HuH-7.5 (cell line): ENCODE results near the gene PITPNM2.
"Not testable (repeated sequence)": the region's sequence is repeated elsewhere in the genome, so short reads cannot be mapped to it uniquely, and the experiment has no call there.

ENCODE experiments used
- DNase-seq: peaks from one replicate; pipeline ENCODE4 v3.0.0; 2011; ENCODE audit warnings: low spot score

PITPNM2 gene

DNA sequence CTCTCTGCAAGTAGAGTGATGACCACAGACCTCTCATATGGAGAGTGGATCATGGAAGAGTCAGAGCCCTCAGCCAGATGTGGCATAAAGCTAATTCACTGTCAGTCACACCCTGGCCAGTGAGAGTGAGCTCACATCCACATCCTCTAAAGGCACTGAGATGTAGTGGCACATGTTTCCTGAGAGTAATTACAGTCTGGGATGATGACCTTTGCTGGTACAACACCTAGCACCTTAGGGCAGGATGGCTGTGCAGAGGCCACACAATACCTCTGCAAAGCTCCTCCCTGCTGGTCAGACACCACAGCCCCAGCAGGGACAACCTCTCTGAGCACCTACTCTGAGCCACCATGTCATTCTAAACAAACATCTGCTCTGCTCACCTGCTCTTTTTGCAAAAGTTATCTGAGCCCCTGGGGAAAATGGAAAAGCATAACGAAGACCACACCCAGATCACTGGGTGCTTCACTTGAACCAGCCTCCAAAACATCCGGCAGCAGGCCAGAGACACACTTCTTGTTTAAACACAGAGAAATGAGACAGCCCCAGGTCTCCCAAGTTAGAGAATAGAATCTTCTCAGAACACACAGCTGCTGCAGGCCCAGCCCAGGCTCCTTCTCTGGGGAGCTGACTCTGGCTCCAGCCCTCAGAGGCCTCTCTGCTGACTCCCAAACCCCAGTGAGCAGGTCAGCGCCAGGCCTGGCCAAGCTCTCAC lies 30.3 kb downstream of the PITPNM2 start:
- DNase-seq = no peak

DNA sequence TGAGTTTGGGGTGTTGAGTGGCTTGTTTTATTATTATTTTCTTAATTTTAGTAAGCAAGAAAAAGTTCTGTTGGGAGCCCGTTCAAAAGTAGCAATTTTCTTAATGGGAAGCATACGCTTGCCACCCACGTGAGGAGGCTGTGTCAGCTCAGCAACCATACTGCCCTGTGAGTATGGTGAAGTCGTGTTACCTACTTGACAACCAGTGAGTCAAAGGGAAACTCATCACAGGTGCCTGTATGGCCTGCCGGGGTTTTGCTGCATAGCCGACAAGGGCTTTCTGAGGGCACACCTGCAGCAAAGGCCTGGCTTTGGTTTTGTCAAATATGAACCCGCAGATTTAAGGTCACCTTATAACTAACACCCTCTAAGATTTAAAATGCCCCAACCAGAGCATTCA lies 31.1 kb downstream of the PITPNM2 start:
- DNase-seq = no peak

DNA sequence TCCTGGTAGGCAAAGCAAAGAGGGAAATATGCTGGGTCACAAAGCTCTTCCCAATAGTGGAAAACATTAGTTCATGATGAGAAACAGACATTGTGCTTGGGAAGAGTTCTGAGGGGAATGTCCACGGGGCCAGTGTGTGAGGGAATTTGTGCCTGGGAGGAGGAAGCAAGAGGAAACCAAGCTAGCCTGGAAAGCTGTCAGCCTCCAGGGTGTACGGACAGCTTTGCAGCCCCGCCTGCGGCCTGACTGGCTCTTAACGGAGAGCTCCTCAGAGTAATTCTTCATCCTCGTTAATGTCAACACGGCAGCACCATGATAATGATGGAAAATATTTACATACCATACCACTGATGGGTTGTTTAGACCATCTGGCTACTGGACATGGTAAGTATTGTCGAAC lies 32.4 kb downstream of the PITPNM2 start:
- no peak for DNase-seq

DNA sequence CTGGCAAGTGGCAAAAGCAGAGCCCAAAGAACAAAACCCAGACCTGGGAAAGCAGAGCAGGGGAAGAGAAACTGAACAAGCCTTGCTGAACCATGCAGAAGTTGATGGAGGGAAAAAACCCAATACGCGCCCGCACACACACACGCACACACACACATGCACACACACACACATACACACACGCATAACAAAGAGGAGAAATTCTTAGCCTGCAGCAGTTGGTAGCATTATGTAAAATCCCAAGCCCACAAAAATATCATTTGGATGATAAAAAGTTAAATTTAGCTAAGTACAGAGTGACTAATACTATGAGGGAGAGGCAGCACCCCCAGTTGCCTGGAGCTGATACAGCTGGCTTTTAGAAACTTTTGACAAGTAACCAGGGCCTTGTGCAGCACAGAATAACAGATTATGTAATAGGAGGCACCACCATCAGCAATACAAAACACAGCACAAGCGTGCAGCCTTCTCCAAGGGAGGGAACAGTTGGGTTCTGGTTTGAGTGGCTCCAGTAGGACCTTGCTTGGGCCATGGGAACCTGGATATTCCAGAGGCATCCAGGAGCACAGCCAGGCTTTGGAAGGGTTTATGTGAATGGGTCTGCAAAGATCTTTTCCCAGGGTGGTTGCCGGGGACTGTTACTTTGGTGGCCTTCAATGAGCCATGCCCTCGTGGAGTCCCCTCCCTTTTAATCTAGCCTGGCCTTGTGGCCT lies 35.3 kb downstream of the PITPNM2 start:
- no peak for DNase-seq

DNA sequence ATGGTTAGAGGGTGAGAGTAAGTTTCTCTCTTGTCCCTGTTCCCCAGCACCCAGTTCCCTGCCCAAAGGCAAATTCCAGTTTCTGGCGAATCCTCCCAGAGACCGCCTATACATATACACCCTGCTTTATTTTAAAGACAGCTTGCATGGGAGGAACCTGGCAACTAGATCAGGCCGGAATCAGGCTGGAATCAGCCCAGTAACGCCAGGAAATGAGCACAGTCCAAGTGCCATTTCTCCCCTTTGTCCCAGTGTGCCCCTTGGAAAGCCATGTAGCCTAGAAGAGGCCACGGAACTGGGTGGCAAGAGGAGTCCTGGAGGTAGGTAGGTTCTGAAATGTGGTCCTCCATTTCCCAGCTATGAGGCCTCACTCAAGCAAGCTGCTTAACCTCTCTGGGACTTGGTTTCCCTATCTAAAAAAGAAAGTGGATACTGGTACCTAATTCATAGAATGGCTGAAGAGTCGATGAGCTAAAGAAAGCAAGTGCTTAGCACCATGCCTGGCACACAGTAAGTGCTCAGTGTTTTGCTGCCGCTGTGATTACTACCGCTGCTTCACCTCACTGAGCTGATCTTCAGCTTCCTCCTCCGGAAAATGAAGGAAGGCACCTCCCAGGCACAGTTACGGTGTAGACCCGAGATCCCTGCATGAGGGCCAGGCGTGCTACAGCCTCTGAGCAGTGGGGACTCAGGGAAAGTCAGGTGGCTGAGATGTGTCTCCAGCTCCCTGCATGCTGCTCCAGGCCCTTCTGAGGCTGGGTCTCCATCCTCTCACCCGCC lies 36.4 kb downstream of the PITPNM2 start:
- DNase-seq = no peak

DNA sequence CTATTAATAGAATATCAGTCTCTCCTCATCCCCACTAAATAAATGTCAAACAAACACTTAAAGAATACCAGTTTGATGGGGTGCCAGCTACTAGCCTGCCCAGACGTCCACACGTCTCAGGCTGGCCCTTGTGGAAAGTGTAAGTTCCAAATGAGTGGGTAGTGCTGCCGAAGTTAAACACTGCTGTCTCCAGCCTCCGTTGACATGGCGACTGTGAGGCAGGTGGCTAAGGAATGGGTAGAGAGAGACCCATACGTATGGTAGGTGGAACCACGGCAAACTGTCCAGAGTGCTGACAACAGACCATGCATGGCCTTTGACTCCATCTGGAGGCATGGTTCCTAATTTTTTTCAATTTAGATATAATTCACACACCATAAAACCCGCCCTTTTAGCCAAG lies 37.9 kb downstream of the PITPNM2 start:
- no peak for DNase-seq

DNA sequence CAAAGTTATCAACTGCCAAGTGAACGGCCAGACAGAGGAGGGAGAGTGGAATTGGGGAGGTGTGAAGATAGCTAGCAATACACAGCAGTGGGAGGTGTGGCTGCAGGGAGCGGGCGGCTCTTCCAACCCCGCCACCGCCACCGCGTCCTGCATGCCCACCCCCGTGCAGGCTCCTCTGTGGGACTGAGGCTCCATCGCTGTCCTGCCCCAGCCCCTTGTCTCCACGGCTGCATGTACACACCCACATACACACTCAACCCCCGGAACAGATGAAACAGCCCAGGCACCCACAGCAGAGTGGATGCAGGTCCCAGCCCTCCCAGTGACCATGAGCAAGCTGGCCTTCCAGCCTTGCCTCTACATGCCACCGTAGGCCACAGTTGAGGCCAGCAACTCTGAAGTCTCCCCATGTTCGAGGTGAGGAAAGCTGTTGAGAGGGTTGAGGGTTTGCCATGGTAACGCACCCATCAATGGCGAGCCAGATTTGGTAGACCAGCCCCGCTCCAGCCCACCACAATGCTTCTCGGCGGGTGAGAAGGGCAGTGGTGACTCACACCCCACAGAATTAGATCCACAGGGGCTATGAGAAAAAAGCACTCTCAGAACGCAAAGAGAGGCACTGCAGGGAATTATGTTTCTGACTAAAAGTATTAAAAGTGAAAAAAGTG lies 39.3 kb downstream of the PITPNM2 start:
- no peak for DNase-seq

DNA sequence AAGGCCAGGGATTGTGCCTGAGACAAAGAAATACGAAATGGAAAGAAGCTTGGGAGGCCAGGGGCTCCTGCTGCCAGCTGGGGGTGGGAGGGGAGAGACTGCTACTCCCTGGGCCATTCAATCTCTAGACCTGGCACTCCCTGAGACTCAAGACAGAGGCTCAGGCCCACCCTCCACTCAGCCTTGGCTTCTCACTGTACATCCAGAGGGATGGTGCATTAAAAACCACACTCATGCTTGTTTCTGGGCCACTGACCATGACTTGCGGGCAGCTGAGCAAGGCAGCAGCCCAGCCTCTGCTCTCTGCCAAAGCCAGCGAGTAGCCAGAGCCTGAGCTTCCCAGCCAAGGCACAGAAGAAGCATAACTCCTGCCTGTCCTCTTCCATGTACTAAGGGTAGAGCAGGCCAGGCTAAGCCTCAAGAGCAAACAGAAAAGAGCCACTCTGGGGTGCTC lies 41.5 kb downstream of the PITPNM2 start:
- no peak for DNase-seq

DNA sequence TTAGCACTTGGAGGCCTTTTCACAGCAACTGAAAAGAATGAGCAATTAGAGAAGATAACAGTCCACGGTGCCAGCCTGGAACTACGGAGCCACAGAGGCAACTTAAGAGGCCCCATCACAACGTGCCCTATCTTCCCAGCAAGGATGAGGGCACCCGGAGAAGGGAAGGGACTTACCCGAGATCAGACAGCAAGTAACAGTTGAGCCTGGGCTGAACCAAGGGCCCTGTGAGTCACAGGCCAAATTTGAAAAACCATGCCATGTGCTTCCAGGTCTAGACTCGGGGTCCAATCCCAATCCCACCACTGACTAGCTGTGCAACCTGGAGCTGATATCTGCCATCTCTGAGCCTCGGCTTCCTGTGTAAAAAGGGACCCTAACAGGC lies 42.2 kb downstream of the PITPNM2 start:
- no peak for DNase-seq

DNA sequence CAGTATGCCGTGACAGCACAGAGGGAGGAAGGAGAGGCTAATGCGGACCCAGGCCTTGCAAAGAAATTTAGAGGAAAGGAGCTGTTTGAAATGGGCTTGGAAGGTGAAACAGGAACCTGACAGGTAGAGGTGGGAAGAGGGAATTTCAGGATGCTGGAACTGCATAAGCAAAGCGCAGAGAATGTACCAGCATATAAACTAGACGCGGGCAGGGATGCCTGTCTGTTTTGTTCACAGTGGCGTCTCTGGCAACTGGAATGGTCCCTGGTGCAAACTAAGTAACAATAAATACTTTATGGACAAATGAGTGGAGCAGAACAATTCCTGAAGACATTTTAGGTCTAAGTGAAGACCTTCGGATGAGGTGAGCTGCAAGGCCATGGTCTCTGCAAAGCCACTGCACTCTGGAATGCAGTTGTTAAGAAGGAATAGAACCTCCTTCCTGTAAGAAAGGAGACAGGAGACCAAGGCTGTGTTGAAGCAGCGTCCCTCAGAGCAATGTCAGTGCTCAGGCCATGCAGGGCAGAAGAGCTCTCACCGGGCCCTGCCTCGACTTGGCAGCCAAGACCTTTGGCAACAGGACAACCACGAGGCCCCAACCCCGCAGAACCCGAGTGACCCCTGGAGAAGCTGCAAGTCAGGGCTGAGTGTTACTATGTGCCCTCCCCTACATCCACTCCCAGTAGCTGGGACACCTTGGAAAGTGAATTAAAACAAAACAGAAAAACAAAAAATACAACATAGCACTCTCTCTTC lies 42.8 kb downstream of the PITPNM2 start:
- DNase-seq = no peak

DNA sequence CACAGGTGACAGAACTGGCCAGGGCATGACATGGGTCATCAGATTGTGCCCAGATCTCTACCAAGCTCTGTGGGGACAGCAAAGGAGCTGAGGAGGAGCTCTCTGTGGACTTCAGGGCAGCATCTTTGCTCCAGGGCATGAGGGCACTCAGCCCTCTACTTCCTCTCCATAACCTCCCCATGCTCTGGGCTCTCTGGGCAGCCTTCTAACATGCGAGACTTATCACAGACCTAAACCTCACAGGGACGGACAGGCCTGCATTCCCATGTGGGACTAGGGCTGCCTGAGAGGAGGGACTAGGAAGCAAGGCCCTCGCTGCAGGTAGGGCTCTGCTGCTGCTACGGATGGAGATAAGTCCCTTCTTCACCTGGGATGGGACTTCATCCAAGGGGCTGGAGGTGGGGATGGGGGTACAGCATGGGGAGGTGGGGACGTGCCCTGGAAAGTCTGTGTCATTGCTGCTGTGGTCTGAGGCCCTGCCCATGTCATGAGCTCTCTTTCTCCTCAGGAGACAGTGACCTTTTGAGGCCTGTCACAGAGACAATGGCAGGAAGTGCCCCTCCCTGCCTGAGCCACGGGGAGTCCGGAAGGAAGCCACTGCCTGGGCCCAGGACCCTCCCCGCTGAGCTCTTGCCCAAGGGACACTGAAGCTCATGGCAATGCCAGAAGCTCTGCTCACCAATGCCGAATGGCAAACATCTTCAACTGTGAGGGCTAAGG lies 44.1 kb downstream of the PITPNM2 start:
- no peak for DNase-seq

DNA sequence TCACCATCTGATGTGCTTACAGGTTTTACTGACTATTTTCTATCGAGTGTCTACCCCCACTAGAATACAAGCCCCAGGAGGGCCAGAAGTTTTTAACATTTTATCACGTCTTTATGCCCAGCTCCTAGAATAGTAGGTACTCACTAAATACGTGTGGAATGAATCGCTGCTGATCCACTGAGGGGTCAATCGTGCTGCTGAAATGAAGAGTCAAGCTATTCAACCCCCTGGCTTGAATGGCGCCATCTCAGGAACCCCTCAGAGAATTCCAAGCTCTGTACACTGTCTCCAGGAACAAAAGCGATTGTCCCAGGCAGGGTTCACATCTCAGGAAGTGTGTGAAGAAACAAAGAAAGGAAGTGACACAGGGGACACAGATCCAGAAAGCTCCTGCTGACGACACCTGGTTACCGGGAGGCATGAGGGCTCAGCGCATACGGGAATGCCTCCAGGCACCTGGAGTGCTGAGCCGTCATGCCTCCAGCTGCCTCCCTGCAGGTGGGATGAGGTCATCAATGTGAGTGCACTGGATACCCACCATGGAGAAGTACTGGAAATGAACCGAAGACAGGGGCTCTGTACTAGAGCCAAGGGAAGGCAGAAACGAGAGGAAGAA lies 45.6 kb downstream of the PITPNM2 start:
- DNase-seq = no peak

DNA sequence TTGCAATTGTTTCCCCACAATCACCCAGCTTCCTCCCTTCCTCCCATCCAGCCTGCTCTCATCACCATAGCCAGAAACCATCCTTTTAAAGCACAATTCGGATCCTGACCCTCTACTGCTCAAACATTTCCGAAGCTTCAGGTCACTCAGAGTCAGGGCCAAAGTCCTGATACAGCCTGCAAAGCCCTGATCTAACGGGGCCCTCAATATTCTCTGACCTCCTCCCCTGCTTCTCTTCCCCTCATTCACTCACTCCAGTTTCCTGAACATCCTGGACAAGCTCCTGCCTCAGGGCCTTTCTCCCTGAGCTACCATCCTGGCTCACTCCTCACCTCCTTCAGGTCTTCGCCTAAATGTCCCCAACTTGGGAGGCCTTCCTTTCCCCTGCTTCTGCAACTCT lies 46.1 kb downstream of the PITPNM2 start:
- no peak for DNase-seq

DNA sequence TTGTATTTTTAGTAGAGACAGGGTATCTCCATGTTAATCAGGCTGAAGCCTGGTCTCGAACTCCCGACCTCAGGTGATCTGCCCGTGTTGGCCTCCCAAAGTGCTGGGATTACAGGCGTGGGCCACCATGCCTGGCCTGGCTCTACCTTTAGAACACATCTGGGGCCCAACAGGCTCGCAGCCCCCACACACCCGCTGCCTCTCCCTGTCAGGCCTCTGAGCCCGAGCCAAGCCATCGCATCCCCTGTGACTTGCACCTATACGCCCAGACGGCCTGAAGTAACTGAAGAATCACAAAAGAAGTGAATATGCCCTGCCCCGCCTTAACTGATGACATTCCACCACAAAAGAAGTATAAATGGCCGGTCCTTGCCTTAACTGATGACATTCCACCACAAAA lies 46.8 kb downstream of the PITPNM2 start:
- DNase-seq = not testable (repeated sequence)

DNA sequence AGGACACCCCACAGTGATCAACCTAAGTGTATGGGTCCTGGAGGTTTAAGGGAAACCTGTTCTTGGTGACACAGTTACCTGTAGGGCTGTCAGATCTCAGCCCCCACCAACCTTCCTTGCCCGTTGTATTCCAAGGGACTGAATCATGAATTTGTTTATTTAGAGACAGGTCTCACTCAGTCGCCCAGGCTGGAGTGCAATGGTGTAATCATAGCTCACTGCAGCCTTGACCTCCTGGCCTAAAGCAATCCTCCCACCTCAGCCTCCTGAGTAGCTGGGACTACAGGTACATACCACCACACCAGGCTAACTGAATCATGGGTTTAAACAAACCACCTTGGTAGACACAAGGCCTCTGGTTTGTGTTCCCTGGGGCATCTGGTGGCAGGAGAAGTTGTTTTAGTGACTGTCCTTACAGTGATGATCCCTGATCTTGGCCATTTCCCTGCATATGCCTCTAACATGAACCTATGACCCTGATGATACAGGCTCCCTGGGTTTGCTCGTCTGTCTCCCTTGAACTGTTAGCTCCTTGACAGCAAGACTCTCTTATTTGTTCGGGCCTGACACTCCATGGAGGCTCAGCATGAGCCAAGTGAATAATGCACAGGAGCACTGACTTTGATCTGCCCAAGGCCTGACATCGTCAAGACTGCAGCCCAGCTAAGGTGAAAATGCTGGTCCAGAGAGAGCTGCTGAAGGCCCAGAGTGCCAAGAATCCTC lies 47.9 kb downstream of the PITPNM2 start:
- DNase-seq = no peak

DNA sequence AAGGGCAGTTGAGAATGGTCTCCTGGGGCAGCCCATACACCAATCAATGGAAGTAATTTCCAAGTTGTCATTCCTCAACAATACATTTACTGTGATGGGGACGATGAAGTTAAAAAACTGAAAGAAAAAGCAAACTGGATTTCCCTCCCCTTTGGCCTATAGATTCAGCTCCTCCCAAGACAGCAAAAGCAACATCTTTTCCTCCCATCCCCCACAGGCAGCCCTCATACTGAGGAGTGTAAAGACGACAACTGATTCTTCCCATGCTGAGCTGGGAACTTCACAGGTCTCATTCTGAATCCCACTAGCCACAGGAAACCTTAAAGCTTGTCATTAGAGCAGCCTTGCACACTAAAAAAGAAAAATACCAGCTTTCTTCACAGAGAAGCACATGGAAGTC lies 48.5 kb downstream of the PITPNM2 start:
- no peak for DNase-seq

DNA sequence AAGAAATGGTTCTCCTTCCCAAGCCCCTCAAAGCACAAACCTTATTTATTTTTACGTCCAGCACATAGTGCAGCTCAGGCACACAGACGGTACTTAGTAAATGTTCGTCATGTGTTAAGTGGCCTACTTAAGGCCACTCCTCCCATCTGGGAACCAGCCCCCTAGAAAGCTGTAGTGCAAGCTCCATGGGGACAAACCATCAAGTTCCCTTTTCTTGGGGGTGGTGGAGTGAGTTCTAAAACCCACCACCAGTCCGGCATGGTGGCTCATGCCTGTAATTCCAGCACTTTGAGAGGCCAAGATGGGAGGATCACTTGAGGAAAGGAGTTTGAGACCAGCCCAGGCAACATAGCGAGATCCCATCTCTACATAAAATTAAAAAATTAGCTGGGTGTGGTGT lies 49.4 kb downstream of the PITPNM2 start:
- no peak for DNase-seq
